ENCODE data around the gene ESPN.
"Not testable (repeated sequence)": the region's sequence is repeated elsewhere in the genome, so short reads cannot be mapped to it uniquely, and the experiment has no call there.

Gene ESPN

GRCh38 chr1:6450005-6450450 lies 25.5 kb downstream of the ESPN start:
- no peak for DNase-seq

GRCh38 chr1:6450486-6450885 lies 25.9 kb downstream of the ESPN start:
- not testable (repeated sequence) for DNase-seq

- DNase-seq: no peak
Measured at GRCh38 chr1:6450943-6451373, 26.4 kb downstream of the ESPN start.

- not testable (repeated sequence) for DNase-seq
Measured at GRCh38 chr1:6453895-6454855, 29.6 kb downstream of the ESPN start.

GRCh38 chr1:6454856-6455751 lies 30.5 kb downstream of the ESPN start:
- DNase-seq: peak; percentile 80

- not testable (repeated sequence) for DNase-seq
Measured at GRCh38 chr1:6455752-6456520, 31.4 kb downstream of the ESPN start.

GRCh38 chr1:6456800-6457466 lies 32.4 kb downstream of the ESPN start:
- no peak for DNase-seq

GRCh38 chr1:6459850-6460265 lies 35.3 kb downstream of the ESPN start:
- peak; percentile 86 for DNase-seq

GRCh38 chr1:6460301-6461050 lies 35.9 kb downstream of the ESPN start:
- peak; percentile 97 for DNase-seq

- DNase-seq: no peak
Measured at GRCh38 chr1:6461051-6461530, 36.5 kb downstream of the ESPN start.

GRCh38 chr1:6461538-6462411 lies 37.2 kb downstream of the ESPN start:
- peak; percentile 76 for DNase-seq

GRCh38 chr1:6462412-6463119 lies 38.0 kb downstream of the ESPN start:
- no peak for DNase-seq

GRCh38 chr1:6463120-6463412 lies 38.5 kb downstream of the ESPN start:
- no peak for DNase-seq

GRCh38 chr1:6464514-6464836 lies 39.9 kb downstream of the ESPN start:
- peak; percentile 84 for DNase-seq

GRCh38 chr1:6464915-6465314 lies 40.3 kb downstream of the ESPN start:
- peak; percentile 71 for DNase-seq

- peak; percentile 84 for DNase-seq
Measured at GRCh38 chr1:6465461-6466005, 41.0 kb downstream of the ESPN start.

GRCh38 chr1:6466023-6466422 lies 41.4 kb downstream of the ESPN start, which contains the start of gene TNFRSF25:
Gene TNFRSF25, minus strand, starts transcription at chr1:6466173. Its CDS starts 66 bp downstream, at chr1:6466107.
- DNase-seq: peak; percentile 91

- DNase-seq: no peak
Measured at GRCh38 chr1:6466751-6467150, 42.2 kb downstream of the ESPN start.

- DNase-seq: no peak
Measured at GRCh38 chr1:6467224-6467623, 42.6 kb downstream of the ESPN start.
